ENCODE results near the gene SPP2.

Gene SPP2

GRCh38 chr2:234125451-234126145 lies 75.1 kb downstream of the SPP2 start:
- TF ChIP-seq CTCF (conservative IDR thresholded peaks at IDR 0.05) (no peak), ZFX (IDR thresholded peaks at IDR 0.05) (no peak)
- H3K27ac ChIP-seq = no peak overlapping the region

GRCh38 chr2:234126146-234126470 lies 75.6 kb downstream of the SPP2 start:
- TF ChIP-seq ZFX (IDR thresholded peaks at IDR 0.05) (no peak), CTCF (conservative IDR thresholded peaks at IDR 0.05) (no peak)

More at GRCh38 chr2:234126146-234126470, 75.6 kb downstream of the SPP2 start:
- no peak overlapping the region for H3K27ac ChIP-seq
